HepG2 (cell line): ENCODE data around the gene ZNF415. TPM values are rescaled to one million over a fixed set of nuclear protein-coding genes. Genes with fewer than 3 reads are reported as not detected.
A peak's percentile ranks its signal among the peaks of the same experiment; 100 is the strongest.

Experiments
- ATAC-seq: fragments of 200-7000 bp; cut with Tn5 transposase; 3 replicates; pipeline ENCODE4 v1.9.1; 2020; ENCODE audit warnings: mild to moderate bottlenecking, moderate library complexity
- BruUV-seq: library from RNA; stranded (reverse); fragments of 400-500 nt; replicated peaks from 2 replicates; lab custom pipeline; 2021; lab: Mats Ljungman, UMichigan
- CTCF ChIA-PET: fragments of 300-600 bp; formaldehyde crosslinking; extraction: SDS; loops from one replicate; lab custom pipeline; 2021; ENCODE audit warnings: low total read pairs, inconsistent platforms, low intra/inter-chr PET ratio; lab: Yijun Ruan, JAX
- POLR2A ChIA-PET: fragments of 350-600 bp; sonication (Branson Sonifier 250); formaldehyde crosslinking; loops from one replicate; lab custom pipeline; 2020; ENCODE audit warnings: antibody characterized with exemption, inconsistent platforms; lab: Yijun Ruan, JAX
- DNase-seq: peaks from one replicate; pipeline ENCODE4 v3.0.0-alpha.2; 2015; ENCODE audit warnings: low spot score
- FAIRE-seq: peaks from 3 replicates; lab custom pipeline; 2011; peaks lifted over from hg19 to GRCh38; lab: Jason Lieb, UNC
- H2AFZ ChIP-seq: one replicate; pipeline ENCODE4 v1.6.1; 2011; ENCODE audit warnings: low read length, inconsistent platforms
- H3K27ac ChIP-seq: fragments of 300-600 bp; 3 replicates; pipeline ENCODE4 v1.8.0; 2011; ENCODE audit warnings: mixed run types, mild to moderate bottlenecking, mixed read lengths, low read length, inconsistent platforms; ENCODE audit not compliant: insufficient read depth; ENCODE audit errors: extremely low read length
- H3K27me3 ChIP-seq, 2 experiments: fragments of 200-600 bp in 1 of 2; 2 replicates in 1 of 2; 3 replicates in 1 of 2; pipeline versions ENCODE4 v1.6.0 to v1.8.0; 2011; ENCODE audit warnings: low read length in 2 of 2, mild to moderate bottlenecking in 2 of 2, moderate library complexity in 2 of 2, inconsistent platforms in 1 of 2; ENCODE audit not compliant: insufficient read depth in 2 of 2, control insufficient read depth in 1 of 2
- H3K36me3 ChIP-seq, 2 experiments: fragments of 200-600 bp in 1 of 2; replicated peaks in 1 of 2; 2 replicates in 1 of 2; 3 replicates in 1 of 2; pipeline versions ENCODE4 v1.5.1 to v1.8.0; 2011; ENCODE audit warnings: low read length in 2 of 2, inconsistent platforms in 1 of 2; ENCODE audit not compliant: insufficient read depth in 2 of 2, control insufficient read depth in 1 of 2
- H3K4me1 ChIP-seq: 2 replicates; pipeline ENCODE4 v1.5.1; 2012; ENCODE audit warnings: low read length, inconsistent platforms; ENCODE audit not compliant: insufficient read depth
- H3K4me2 ChIP-seq: 2 replicates; pipeline ENCODE4 v1.6.0; 2011; ENCODE audit warnings: low read depth, low read length, inconsistent platforms
- H3K4me3 ChIP-seq, 3 experiments: fragments of 200-600 bp in 1 of 3; sonication (generic), shearing (Covaris generic) in 1 of 3; replicated peaks in 1 of 3; 2 replicates each; pipeline ENCODE4 v1.5.1; 2011 to 2016; ENCODE audit warnings: low read length in 3 of 3, inconsistent platforms in 2 of 3, low read depth in 2 of 3, mild to moderate bottlenecking in 2 of 3, control low read depth in 1 of 3, mixed read lengths in 1 of 3; ENCODE audit not compliant: insufficient read depth in 1 of 3
- H3K79me2 ChIP-seq: one replicate; pipeline ENCODE4 v1.6.1; 2011; ENCODE audit warnings: low read length, inconsistent platforms; ENCODE audit not compliant: insufficient read depth
- H3K9ac ChIP-seq: 2 replicates; pipeline ENCODE4 v1.6.0; 2011; ENCODE audit warnings: mild to moderate bottlenecking, low read depth, low read length, inconsistent platforms; ENCODE audit not compliant: insufficient read depth
- H3K9me3 ChIP-seq: 2 replicates; pipeline ENCODE4 v1.5.1; 2012; ENCODE audit warnings: mild to moderate bottlenecking, low read length
- H4K20me1 ChIP-seq: 2 replicates; pipeline ENCODE4 v1.6.0; 2011; ENCODE audit warnings: inconsistent platforms, mild to moderate bottlenecking, low read length, moderate library complexity; ENCODE audit not compliant: insufficient read depth
- CEBPB ChIP-seq: IDR thresholded peaks from 2 replicates; pipeline ENCODE4 v1.6.1; 2011; ENCODE audit warnings: low read depth, low read length, improper control_type of control experiment, borderline replicate concordance
- CEBPG ChIP-seq: IDR thresholded peaks from 2 replicates; pipeline ENCODE4 v1.6.1; 2016
- DNMT1 ChIP-seq: sonication (generic); formaldehyde crosslinking; IDR thresholded peaks from 2 replicates; pipeline ENCODE4 v1.5.1; 2020; ENCODE audit warnings: mild to moderate bottlenecking, missing genetic modification reagents
- GLI4 ChIP-seq: sonication (generic); formaldehyde crosslinking; IDR thresholded peaks from 2 replicates; pipeline ENCODE4 v1.5.1; 2020; ENCODE audit warnings: missing genetic modification reagents, mild to moderate bottlenecking, moderate library complexity, borderline replicate concordance
- GPN1 ChIP-seq: sonication (generic); formaldehyde crosslinking; IDR thresholded peaks from 2 replicates; pipeline ENCODE4 v1.5.1; 2020; ENCODE audit warnings: missing genetic modification reagents, borderline replicate concordance
- RBFOX2 ChIP-seq: fragments of 200-400 bp; formaldehyde crosslinking; IDR thresholded peaks from 2 replicates; pipeline ENCODE4 v1.6.1; 2017; ENCODE audit warnings: low read depth, mild to moderate bottlenecking, low read length
- REL ChIP-seq: sonication (generic); formaldehyde crosslinking; conservative IDR thresholded peaks from 2 replicates; pipeline ENCODE4 v1.8.0; 2022; ENCODE audit warnings: mild to moderate bottlenecking, missing genetic modification reagents, moderate library complexity
- SP2 ChIP-seq: sonication (generic); formaldehyde crosslinking; IDR thresholded peaks from 2 replicates; pipeline ENCODE4 v1.5.1; 2020; ENCODE audit warnings: mild to moderate bottlenecking, missing genetic modification reagents
- TFE3 ChIP-seq: IDR thresholded peaks from 2 replicates; pipeline ENCODE4 v1.6.1; 2016
- ZFYVE20 ChIP-seq: sonication (generic); formaldehyde crosslinking; IDR thresholded peaks from 2 replicates; pipeline ENCODE4 v1.8.0; 2023; ENCODE audit warnings: low read depth, mild to moderate bottlenecking, moderate library complexity, missing genetic modification reagents, borderline replicate concordance
- ZNF552 ChIP-seq: sonication (generic); formaldehyde crosslinking; IDR thresholded peaks from 2 replicates; pipeline ENCODE4 v1.9.0; 2022; ENCODE audit warnings: missing genetic modification reagents, mild to moderate bottlenecking, borderline replicate concordance
- ZNF839 ChIP-seq: sonication (generic); formaldehyde crosslinking; IDR thresholded peaks from 2 replicates; pipeline ENCODE4 v1.4.0; 2020; ENCODE audit warnings: missing genetic modification reagents, mild to moderate bottlenecking, borderline replicate concordance
- WGBS: methylation state at CpG from one replicate; pipeline ENCODE4 v1.1.6; 2017; ENCODE audit warnings: low lambda C conversion rate; 5-methylcytosine and 5-hydroxymethylcytosine counted together
- in situ Hi-C: cut with HindIII; loops from 2 replicates; pipeline ENCODE4 v1.10.0; 2017; ENCODE audit warnings: low pct_unique_long_range_greater_than_20kb; ENCODE audit not compliant: extremely low pct_ligation_motif_present
- intact Hi-C: fragments of 100-400 bp; cut with micrococcal nuclease; formaldehyde crosslinking; loops from one replicate; pipeline ENCODE4 v1.10.0; 2022; ENCODE audit not compliant: unreplicated experiment
- polyA plus RNA-seq, 8 experiments: library from polyadenylated mRNA; depleted of rRNA in 3 of 8; stranded (reverse) in 7 of 8; unstranded in 1 of 8; fragments of >200 nt; fragmentation: Illumina TruSeq in 4 of 8; extraction: Trizol in 4 of 8; gene quantifications; 2 replicates each; pipeline versions ENCODE4 v1.2.1 to v1.2.3, GENCODE V29; 2011 to 2016; ENCODE audit warnings: low read depth in 4 of 8, missing spikeins in 1 of 8, mixed read lengths in 1 of 8; ENCODE audit not compliant: insufficient read depth in 1 of 8
- total RNA-seq, 5 experiments: library from RNA; depleted of rRNA; stranded (reverse); fragments of >200 nt; fragmentation: Illumina TruSeq; extraction: Trizol; gene quantifications; 2 replicates each; pipeline ENCODE4 v1.2.3, GENCODE V29; 2016; ENCODE audit warnings: low read depth in 1 of 5
- TF ChIP-seq, protein P1 (sequence below): sonication (generic); formaldehyde crosslinking; IDR thresholded peaks from 2 replicates; pipeline ENCODE4 v1.4.0; 2020; ENCODE audit warnings: missing genetic modification reagents, low read depth, mild to moderate bottlenecking, borderline replicate concordance
- TF ChIP-seq, protein P2 (sequence below): sonication (generic); formaldehyde crosslinking; IDR thresholded peaks from 2 replicates; pipeline ENCODE4 v1.4.0; 2020; ENCODE audit warnings: missing genetic modification reagents

Gene ZNF415
- total and polyA plus RNA-seq, 2 of the 13 experiments (the other 11 are each of a cell fraction or from before 2014, with no cell fraction given): 0.15 to 0.17 TPM

GRCh38 chr19:53092723-53093122, 40.0 kb downstream of the ZNF415 start:
- no peak overlapping the region for H3K4me2 ChIP-seq
- POLR2A ChIA-PET: no interaction called here
- in situ Hi-C loops: no loop called here
- DNase-seq: no peak
- H3K4me1 ChIP-seq: peaks cover 13% of the 10 kb centered on the region
- 57% methylated on average over 1 of the region's 1 CpG for WGBS
- H3K9me3 ChIP-seq: peaks cover 21% of the 10 kb centered on the region
- CTCF ChIA-PET: no interaction called here
- no TSS peak for BruUV-seq
- H3K4me3 ChIP-seq: no peak overlapping the region
- H3K36me3 ChIP-seq: peaks cover 1 to 11% of the 10 kb centered on the region in 2 experiments; a peak in 3 of 5 replicates
- H3K27ac ChIP-seq: no peak overlapping the region
- TF ChIP-seq DNMT1: no peak
- TF ChIP-seq RBFOX2: no peak
- peak; percentile 92 for TF ChIP-seq CEBPB
- TF ChIP-seq SP2: no peak
- no peak for TF ChIP-seq REL
- peak; percentile 74 for TF ChIP-seq CEBPG
- no peak for TF ChIP-seq ZNF839 (CRISPR knock-in tag)
- TF ChIP-seq, protein P1, sequence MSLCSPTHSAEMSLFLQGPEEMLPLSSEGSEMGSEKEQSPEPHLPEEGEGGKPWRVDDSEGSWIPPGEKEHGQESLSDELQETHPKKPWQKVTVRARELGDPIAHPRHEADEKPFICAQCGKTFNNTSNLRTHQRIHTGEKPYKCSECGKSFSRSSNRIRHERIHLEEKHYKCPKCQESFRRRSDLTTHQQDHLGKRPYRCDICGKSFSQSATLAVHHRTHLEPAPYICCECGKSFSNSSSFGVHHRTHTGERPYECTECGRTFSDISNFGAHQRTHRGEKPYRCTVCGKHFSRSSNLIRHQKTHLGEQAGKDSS (CRISPR knock-in tag): no peak
- no peak for TF ChIP-seq ZNF552 (CRISPR knock-in tag)
- no peak for TF ChIP-seq GPN1 (CRISPR knock-in tag)
- TF ChIP-seq TFE3: no peak
- TF ChIP-seq GLI4: no peak
- TF ChIP-seq ZFYVE20: no peak
- TF ChIP-seq, protein P2, sequence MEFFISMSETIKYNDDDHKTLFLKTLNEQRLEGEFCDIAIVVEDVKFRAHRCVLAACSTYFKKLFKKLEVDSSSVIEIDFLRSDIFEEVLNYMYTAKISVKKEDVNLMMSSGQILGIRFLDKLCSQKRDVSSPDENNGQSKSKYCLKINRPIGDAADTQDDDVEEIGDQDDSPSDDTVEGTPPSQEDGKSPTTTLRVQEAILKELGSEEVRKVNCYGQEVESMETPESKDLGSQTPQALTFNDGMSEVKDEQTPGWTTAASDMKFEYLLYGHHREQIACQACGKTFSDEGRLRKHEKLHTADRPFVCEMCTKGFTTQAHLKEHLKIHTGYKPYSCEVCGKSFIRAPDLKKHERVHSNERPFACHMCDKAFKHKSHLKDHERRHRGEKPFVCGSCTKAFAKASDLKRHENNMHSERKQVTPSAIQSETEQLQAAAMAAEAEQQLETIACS (CRISPR knock-in tag): no peak
- TF ChIP-seq, all 625 proteins: peak for 2
- Histone ChIP-seq H4K20me1 (no peaks in the 10 kb centered on the region), H2AFZ (no peak overlapping the region), H3K79me2 (no peaks in the 10 kb centered on the region), H3K9ac (no peak overlapping the region), H3K27me3 (no peaks in the 10 kb centered on the region)
- intact Hi-C loops: no loop called here
- ATAC-seq (no peak), FAIRE-seq (no peak)
